NCI-H1048 (cell line): ENCODE data around the gene SERPINB2.
"Not testable (repeated sequence)": the region's sequence is repeated elsewhere in the genome, so short reads cannot be mapped to it uniquely, and the experiment has no call there.

ENCODE experiments used
- DNase-seq: peaks from one replicate; lab custom pipeline; 2025; lab: John Stamatoyannopoulos, UW

The SERPINB2 gene

DNA sequence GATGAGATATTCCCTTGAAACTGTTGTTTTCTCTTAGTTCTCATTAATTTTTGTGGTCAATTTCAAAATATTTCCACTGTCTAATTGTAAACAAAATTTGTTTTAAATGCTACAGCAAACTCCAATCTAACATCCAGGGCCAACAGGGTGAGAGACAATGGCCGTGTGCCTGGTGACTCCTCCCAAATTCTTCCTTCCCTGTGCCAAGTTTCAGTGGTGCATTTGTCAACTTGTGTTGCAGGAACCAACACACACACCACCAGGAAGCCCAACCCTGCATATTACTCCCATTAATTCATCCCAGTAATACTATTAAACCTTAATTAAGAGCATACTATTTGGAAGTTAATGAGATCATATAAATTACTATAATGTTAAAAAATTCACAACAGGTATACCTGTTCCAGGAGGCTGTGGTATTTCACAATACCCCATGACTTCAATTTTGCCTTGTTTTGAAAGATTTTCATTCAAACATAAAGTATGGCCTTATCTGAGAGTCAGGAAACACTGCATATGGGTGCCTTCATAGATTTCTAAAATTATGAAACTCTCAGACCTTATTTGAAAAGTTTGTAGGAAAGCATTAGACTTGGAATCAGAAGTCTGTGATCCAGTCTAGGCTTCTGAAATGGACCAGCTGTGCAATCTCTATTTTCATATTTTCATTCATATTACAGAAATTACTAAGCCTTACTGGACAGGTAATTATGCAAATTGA, 1.1 kb downstream of the SERPINB2 start:
- DNase-seq: no peak

GRCh38 chr18:63889626-63890025, 2.1 kb downstream of the SERPINB2 start:
- no peak for DNase-seq

DNA sequence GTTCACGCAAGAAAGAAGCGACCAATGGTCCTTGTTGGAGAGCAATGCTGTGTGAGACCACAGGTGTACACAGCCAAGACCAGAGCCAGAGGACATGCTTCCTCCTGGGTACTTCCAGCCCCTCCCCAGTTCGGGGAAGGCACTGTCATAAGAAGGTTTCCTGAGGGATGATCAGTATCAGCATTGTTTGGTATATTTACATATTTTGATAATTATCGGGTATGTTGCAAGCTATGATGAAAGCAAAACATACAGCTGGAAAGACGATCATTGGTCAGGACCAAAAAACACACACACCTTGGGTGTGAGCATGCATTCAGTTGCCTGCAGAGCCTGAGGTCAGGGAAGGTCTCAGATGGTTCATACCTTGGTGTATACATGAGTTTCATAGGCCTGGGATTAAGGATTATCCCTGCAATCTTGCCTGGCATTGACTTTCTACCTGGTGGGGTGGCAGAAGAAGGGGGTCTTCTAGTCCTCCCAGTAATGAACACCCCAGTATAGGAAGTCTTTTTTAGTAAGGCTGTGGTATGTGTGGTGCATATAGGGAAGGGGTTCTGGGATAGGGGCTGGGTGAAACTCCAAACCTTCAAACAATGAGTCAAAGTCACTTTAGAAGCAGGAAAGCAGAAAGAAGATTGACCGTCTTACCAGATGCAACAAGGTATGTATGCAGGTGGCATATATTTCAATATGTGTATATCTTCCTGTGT, 2.9 kb downstream of the SERPINB2 start:
- no peak for DNase-seq

DNA sequence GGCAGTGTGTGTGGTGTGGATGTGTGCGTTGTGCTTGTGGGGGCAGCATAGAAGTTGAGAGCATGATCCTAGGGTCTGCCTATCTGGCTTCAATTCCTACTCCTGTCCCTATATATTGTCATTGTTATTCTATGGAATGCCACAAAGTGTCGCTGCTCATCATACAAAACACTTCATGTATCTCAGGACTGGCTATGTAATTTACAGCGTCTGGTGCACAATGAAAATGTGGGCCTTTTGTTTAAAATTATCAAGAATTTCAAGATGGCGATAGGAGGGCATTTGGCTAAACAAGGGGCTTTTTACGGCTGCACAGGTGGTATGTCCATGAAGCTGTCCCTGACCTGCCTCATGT, 3.4 kb downstream of the SERPINB2 start:
- no peak for DNase-seq

- no peak for DNase-seq
Measured at GRCh38 chr18:63892566-63892965, 5.1 kb downstream of the SERPINB2 start.

DNA sequence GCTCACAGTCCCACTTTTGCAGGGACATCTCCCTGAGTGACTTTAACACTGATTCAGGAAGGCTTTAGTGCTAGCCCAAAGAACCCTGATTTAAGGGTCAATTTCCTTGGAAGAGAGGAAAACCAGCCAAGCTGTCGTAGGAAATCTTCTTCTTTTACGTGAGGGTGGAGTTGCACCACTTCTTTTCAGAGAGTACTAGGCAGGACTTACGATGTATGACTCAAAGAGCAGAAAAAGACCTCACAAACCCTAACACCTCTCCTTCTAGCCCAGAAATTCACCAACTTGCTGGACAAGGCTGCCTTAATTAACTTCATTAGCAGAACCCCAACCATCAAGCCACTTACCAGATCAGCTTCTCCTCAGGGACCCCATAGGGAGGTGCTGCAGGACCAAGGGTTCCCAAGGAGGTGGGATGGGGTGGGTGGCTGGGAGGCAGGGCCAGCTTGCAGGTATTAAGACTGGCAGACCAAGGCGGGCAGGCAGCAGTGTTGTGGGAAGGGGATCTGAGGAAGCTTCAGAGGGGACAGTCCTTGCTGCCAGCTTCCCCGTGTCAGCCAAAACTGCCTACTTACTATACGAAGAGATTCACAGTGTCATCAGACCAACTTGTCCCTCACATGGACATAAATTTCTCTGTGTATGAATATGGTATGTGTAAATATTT, 6.7 kb downstream of the SERPINB2 start:
- DNase-seq: no peak

GRCh38 chr18:63895190-63895589, 7.7 kb downstream of the SERPINB2 start:
- no peak for DNase-seq

GRCh38 chr18:63897072-63897471, 9.6 kb downstream of the SERPINB2 start:
- no peak for DNase-seq

- DNase-seq: no peak
Measured at GRCh38 chr18:63899206-63899605, 11.7 kb downstream of the SERPINB2 start.

DNA sequence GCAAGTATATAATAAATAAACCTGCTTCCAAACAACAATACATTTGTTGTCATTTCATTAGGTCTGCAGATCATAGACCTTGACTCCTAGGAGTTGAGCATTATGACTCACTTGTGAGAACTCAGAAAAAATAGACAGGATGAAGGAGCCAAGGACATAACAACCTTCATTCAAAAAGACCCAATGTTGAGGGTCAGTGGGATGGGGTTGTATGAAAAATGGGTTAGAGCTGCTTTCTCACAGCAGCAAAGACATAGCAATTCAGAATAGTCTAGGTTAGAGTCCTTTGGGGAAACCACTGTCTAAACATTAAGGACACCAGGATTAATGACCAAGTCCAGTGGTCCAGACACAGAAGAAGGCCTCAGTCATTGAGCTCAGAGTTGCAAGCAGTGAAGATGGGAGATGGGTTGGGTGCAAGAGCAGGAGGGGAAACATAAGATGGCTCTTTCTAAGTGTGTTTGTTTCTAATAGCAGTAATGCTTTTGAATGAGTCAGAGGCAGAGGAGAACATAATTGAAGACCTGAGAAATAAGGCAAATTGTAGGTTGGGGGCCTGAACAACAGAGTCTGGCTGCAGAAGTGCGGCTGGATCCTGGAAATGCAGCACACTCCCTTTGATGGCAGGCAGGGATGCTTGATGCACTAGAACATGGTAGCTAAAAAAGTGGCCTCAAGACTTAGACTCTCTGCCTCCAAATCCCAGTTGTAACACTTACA, 16.5 kb downstream of the SERPINB2 start:
- no peak for DNase-seq

GRCh38 chr18:63904694-63905093, 17.2 kb downstream of the SERPINB2 start:
- no peak for DNase-seq

- no peak for DNase-seq
Measured at GRCh38 chr18:63905361-63905760, 17.9 kb downstream of the SERPINB2 start.

GRCh38 chr18:63906056-63906455, 18.6 kb downstream of the SERPINB2 start:
- no peak for DNase-seq

GRCh38 chr18:63907664-63908063, 20.2 kb downstream of the SERPINB2 start, which contains the start of gene SERPINB10:
TSS of gene SERPINB10 (plus strand) at chr18:63907958. CDS start at chr18:63915511, 7,553 bp downstream.
- no peak for DNase-seq

DNA sequence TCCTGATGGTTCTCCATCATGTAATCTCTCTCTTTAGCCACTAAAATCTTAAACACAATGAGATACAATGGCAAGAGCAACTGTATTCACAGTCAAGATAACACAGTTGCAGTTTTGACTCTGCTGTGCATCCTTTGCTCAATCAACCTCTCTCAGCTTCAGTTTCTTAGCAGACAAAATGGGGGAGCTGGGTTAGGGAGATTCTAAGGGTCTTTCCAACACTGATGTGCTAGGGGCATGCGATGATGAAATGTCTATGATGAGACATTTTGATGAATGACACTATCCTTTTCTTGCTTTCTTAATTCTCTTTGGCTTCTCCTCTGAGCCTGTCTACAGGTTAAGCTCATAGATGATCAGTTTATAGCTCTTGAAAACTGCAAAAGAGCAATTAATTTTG, 21.4 kb downstream of the SERPINB2 start:
- no peak for DNase-seq

DNA sequence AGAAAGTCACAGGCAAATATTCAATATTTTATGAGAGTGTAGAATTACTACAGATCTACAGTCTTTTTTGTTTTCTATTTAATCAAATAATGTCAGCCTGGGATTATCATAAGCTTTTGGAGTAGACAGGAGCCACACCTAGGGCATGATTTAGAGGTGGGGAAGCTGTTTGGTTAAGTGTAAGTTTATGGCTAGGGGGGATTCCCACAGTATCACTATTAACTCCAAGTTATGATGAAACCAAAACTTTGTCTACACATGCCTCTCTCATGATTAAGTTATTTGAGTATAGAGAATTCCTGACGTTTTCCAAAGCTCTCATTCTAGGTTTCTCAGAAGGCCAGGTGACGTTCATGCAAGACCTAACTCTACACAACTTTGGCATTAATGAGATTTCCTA, 22.4 kb downstream of the SERPINB2 start:
- no peak for DNase-seq

DNA sequence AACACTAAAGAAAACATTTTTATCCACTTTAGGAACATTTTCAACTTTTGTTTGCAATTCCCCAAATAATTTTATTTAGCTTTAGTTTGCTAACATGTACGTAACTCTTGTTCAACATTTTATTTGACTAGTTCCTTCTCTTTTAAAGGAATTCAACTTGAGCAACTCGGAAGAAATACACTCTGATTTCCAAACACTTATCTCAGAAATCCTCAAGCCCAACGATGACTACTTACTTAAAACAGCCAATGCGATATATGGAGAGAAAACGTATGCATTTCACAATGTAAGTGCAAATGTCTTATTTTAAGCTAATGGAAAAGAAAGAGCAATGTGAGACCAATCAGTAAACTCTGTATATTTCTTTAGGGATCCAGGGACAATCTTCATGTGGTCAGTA, 30.3 kb downstream of the SERPINB2 start:
- no peak for DNase-seq

- no peak for DNase-seq
Measured at GRCh38 chr18:63922049-63922448, 34.5 kb downstream of the SERPINB2 start.

DNA sequence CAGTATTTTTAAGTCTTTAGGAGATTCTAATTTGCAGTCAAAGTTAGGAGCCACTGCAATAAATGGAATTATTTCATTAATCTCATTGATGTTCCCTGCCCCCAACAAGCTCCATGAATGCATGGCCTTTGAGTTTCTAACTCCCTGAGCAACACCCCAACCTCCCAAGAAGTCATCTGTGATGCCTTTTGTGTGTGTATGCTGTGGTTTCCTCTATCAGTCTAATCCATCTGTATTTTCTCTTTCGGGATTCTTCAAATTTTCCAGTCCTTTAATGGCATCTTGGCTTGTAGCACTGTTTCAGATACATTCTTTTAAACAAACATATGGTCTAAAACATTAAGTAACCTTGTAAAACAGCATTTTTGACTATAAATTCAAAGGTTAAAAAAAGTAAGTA, 37.0 kb downstream of the SERPINB2 start:
- no peak for DNase-seq

GRCh38 chr18:63928331-63928730, 40.8 kb downstream of the SERPINB2 start:
- no peak for DNase-seq

GRCh38 chr18:63929369-63929768, 41.9 kb downstream of the SERPINB2 start:
- DNase-seq: not testable (repeated sequence)

- no peak for DNase-seq
Measured at GRCh38 chr18:63930773-63931354, 43.4 kb downstream of the SERPINB2 start.
